CD4-positive, alpha-beta memory T cell (primary cell): ENCODE data around the gene CD33. TPM values are rescaled to one million over a fixed set of nuclear protein-coding genes. Genes with fewer than 3 reads are reported as not detected.

Experiments used
- CTCF ChIA-PET: fragments of 350-600 bp; sonication (Branson Sonifier 250); formaldehyde crosslinking; loops from one replicate; lab custom pipeline; 2021; ENCODE audit warnings: inconsistent platforms; ENCODE audit not compliant: partially characterized antibody; lab: Charles Lee
- POLR2A ChIA-PET: fragments of 350-600 bp; sonication (Branson Sonifier 250); formaldehyde crosslinking; loops from one replicate; lab custom pipeline; 2021; ENCODE audit not compliant: partially characterized antibody; lab: Charles Lee
- DNase-seq, 5 donors: peaks; one replicate each; pipeline versions ENCODE4 v3.0.0 to v3.0.0-alpha.2; 2020 to 2022; ENCODE audit warnings: mixed read lengths in 1 of 5
- H3K27ac ChIP-seq: one replicate; pipeline ENCODE4 v1.7.0; 2013; ENCODE audit warnings: low read depth, low read length
- H3K27me3 ChIP-seq: 2 replicates; pipeline ENCODE4 v1.7.0; 2013; ENCODE audit warnings: mild to moderate bottlenecking, low read length, moderate library complexity; ENCODE audit not compliant: insufficient read depth
- H3K36me3 ChIP-seq: 2 replicates; pipeline ENCODE4 v1.7.0; 2013; ENCODE audit warnings: mild to moderate bottlenecking, low read length, moderate library complexity; ENCODE audit not compliant: insufficient read depth
- H3K4me1 ChIP-seq: 2 replicates; pipeline ENCODE4 v1.7.0; 2013; ENCODE audit warnings: mild to moderate bottlenecking, low read length, moderate library complexity; ENCODE audit not compliant: insufficient read depth
- H3K4me3 ChIP-seq, 2 donors: one replicate each; pipeline ENCODE4 v1.7.0; 2013; ENCODE audit warnings: low read length in 2 of 2, mild to moderate bottlenecking in 1 of 2
- H3K9me3 ChIP-seq, 2 donors: one replicate each; pipeline ENCODE4 v1.7.0; 2013; ENCODE audit warnings: low read length in 2 of 2, control low read depth in 1 of 2; ENCODE audit not compliant: control insufficient read depth in 1 of 2
- H3K27ac Mint-ChIP-seq, 7 donors: one replicate each; pipeline ENCODE4 v1.8.0; 2020 to 2021; ENCODE audit warnings: mixed read lengths in 7 of 7, mild to moderate bottlenecking in 6 of 7, inconsistent platforms in 3 of 7, moderate library complexity in 3 of 7
- H3K27me3 Mint-ChIP-seq, 2 donors: one replicate each; pipeline ENCODE4 v1.8.0; 2020 to 2021; ENCODE audit warnings: mixed read lengths in 2 of 2
- H3K36me3 Mint-ChIP-seq, 2 donors: one replicate each; pipeline ENCODE4 v1.8.0; 2020 to 2021; ENCODE audit warnings: mixed read lengths in 2 of 2, inconsistent platforms in 1 of 2, mild to moderate bottlenecking in 1 of 2
- H3K4me1 Mint-ChIP-seq, 4 donors: one replicate each; pipeline ENCODE4 v1.8.0; 2020 to 2021; ENCODE audit warnings: mixed read lengths in 4 of 4, mild to moderate bottlenecking in 1 of 4
- H3K4me3 Mint-ChIP-seq, 8 donors: one replicate each; pipeline ENCODE4 v1.8.0; 2020 to 2021; ENCODE audit warnings: mixed read lengths in 8 of 8, mild to moderate bottlenecking in 7 of 8, moderate library complexity in 6 of 8, inconsistent platforms in 3 of 8
- H3K9me3 Mint-ChIP-seq, 8 donors: one replicate each; pipeline ENCODE4 v1.8.0; 2020 to 2021; ENCODE audit warnings: mixed read lengths in 8 of 8, mild to moderate bottlenecking in 5 of 8, inconsistent platforms in 3 of 8, moderate library complexity in 1 of 8
- intact Hi-C: fragments of 100-400 bp; cut with micrococcal nuclease; formaldehyde crosslinking; loops from one replicate; pipeline ENCODE4 v1.15.1; 2023
- polyA plus RNA-seq, 2 donors: library from polyadenylated mRNA; unstranded; fragments of 300-500 nt; fragmentation: Illumina TruSeq; gene quantifications; one replicate each; pipeline ENCODE4 v1.2.3, GENCODE V29; 2021
- total RNA-seq, 2 experiments: library from RNA; stranded (reverse); gene quantifications; one replicate each; pipeline ENCODE4 v1.2.3, GENCODE V29; 2021

The CD33 gene
- total and polyA plus RNA-seq, 4 experiments from 2014 or later, result 0.47 to 0.58 TPM; not detected in 2

GRCh38 chr19:51186323-51186722, 38.6 kb upstream of the CD33 start:
- ChIA-PET POLR2A (no interaction called here), CTCF (no interaction called here)
- Mint-ChIP-seq H3K27me3 (peaks cover 15% of the 10 kb centered on the region in 2 donors), H3K4me3 (no peak overlapping the region), H3K27ac (no peak overlapping the region), H3K4me1 (peaks cover 0 to 9% (median 3%) of the 10 kb centered on the region in 4 donors), H3K9me3 (no peaks in the 10 kb centered on the region), H3K36me3 (no peaks in the 10 kb centered on the region)
- no peak overlapping the region for H3K4me3 ChIP-seq
- no peak overlapping the region for H3K27ac ChIP-seq
- no peaks in the 10 kb centered on the region for H3K9me3 ChIP-seq
- no peaks in the 10 kb centered on the region for H3K27me3 ChIP-seq
- H3K36me3 ChIP-seq, result no peaks in the 10 kb centered on the region
- DNase-seq, result no peak
- intact Hi-C loops, result no loop called here
- H3K4me1 ChIP-seq, result no peaks in the 10 kb centered on the region

GRCh38 chr19:51187395-51188226, 37.3 kb upstream of the CD33 start:
- intact Hi-C loops, result no loop called here
- H3K36me3 ChIP-seq, result no peaks in the 10 kb centered on the region
- POLR2A ChIA-PET, result no interaction called here
- H3K4me1 ChIP-seq, result no peaks in the 10 kb centered on the region
- Mint-ChIP-seq H3K27ac (no peak overlapping the region), H3K9me3 (no peaks in the 10 kb centered on the region), H3K36me3 (no peaks in the 10 kb centered on the region), H3K27me3 (peaks cover 15% of the 10 kb centered on the region in 2 donors), H3K4me1 (peaks cover 0 to 5% (median 3%) of the 10 kb centered on the region in 4 donors), H3K4me3 (no peak overlapping the region)
- no peaks in the 10 kb centered on the region for H3K9me3 ChIP-seq
- DNase-seq, result no peak
- H3K4me3 ChIP-seq, result no peak overlapping the region
- H3K27me3 ChIP-seq, result no peaks in the 10 kb centered on the region
- CTCF ChIA-PET, result no interaction called here
- H3K27ac ChIP-seq, result no peak overlapping the region

GRCh38 chr19:51188227-51188559, 36.7 kb upstream of the CD33 start:
- Mint-ChIP-seq H3K36me3 (no peaks in the 10 kb centered on the region), H3K4me3 (no peak overlapping the region), H3K27me3 (peaks cover 15% of the 10 kb centered on the region in 2 donors), H3K4me1 (peaks cover 0 to 5% (median 3%) of the 10 kb centered on the region in 4 donors), H3K27ac (no peak overlapping the region), H3K9me3 (no peaks in the 10 kb centered on the region)
- H3K4me3 ChIP-seq, result no peak overlapping the region
- intact Hi-C loops, result no loop called here
- no peaks in the 10 kb centered on the region for H3K9me3 ChIP-seq
- H3K36me3 ChIP-seq, result no peaks in the 10 kb centered on the region
- CTCF ChIA-PET, result no interaction called here
- H3K27ac ChIP-seq, result no peak overlapping the region
- DNase-seq, result no peak
- H3K27me3 ChIP-seq, result no peaks in the 10 kb centered on the region
- POLR2A ChIA-PET, result no interaction called here
- H3K4me1 ChIP-seq, result no peaks in the 10 kb centered on the region

GRCh38 chr19:51192689-51193088, 32.2 kb upstream of the CD33 start:
- no peak overlapping the region for H3K27ac ChIP-seq
- H3K36me3 ChIP-seq, result no peaks in the 10 kb centered on the region
- H3K4me3 ChIP-seq, result no peak overlapping the region
- Mint-ChIP-seq H3K36me3 (no peaks in the 10 kb centered on the region), H3K4me3 (no peak overlapping the region), H3K27me3 (peaks cover 3 to 5% of the 10 kb centered on the region in 2 donors), H3K9me3 (no peaks in the 10 kb centered on the region), H3K4me1 (peaks cover 0 to 6% (median 0%) of the 10 kb centered on the region in 4 donors), H3K27ac (no peak overlapping the region)
- no peak for DNase-seq
- H3K4me1 ChIP-seq, result no peaks in the 10 kb centered on the region
- POLR2A ChIA-PET, result no interaction called here
- CTCF ChIA-PET, result no interaction called here
- H3K9me3 ChIP-seq, result no peaks in the 10 kb centered on the region
- intact Hi-C loops, result no loop called here
- H3K27me3 ChIP-seq, result no peaks in the 10 kb centered on the region

- no peak for DNase-seq
- Mint-ChIP-seq H3K27ac (peak overlapping the region in 1 of 7 donors; percentile 3), H3K27me3 (peaks cover 3 to 5% of the 10 kb centered on the region in 2 donors)
Measured at GRCh38 chr19:51194527-51195315, 30.2 kb upstream of the CD33 start.

GRCh38 chr19:51195316-51195586, 29.6 kb upstream of the CD33 start:
- Histone ChIP-seq H3K4me1 (no peaks in the 10 kb centered on the region), H3K27ac (no peak overlapping the region), H3K36me3 (no peaks in the 10 kb centered on the region), H3K27me3 (no peaks in the 10 kb centered on the region), H3K9me3 (no peaks in the 10 kb centered on the region), H3K4me3 (no peak overlapping the region)
- Mint-ChIP-seq H3K36me3 (no peaks in the 10 kb centered on the region), H3K4me1 (peaks cover 0 to 6% (median 0%) of the 10 kb centered on the region in 4 donors), H3K27me3 (peaks cover 4 to 6% of the 10 kb centered on the region in 2 donors), H3K4me3 (no peak overlapping the region), H3K27ac (no peak overlapping the region), H3K9me3 (no peaks in the 10 kb centered on the region)
- ChIA-PET CTCF (no interaction called here), POLR2A (no interaction called here)
- intact Hi-C loops, result no loop called here
- DNase-seq, result no peak

More at GRCh38 chr19:51194527-51195315, 30.2 kb upstream of the CD33 start:
- Histone ChIP-seq H3K36me3 (no peaks in the 10 kb centered on the region), H3K27ac (no peak overlapping the region), H3K27me3 (no peaks in the 10 kb centered on the region), H3K4me1 (no peaks in the 10 kb centered on the region), H3K9me3 (no peaks in the 10 kb centered on the region), H3K4me3 (no peak overlapping the region)
- Mint-ChIP-seq H3K9me3 (no peaks in the 10 kb centered on the region), H3K4me1 (peaks cover 0 to 6% (median 0%) of the 10 kb centered on the region in 4 donors), H3K36me3 (no peaks in the 10 kb centered on the region), H3K4me3 (peak overlapping the region in 1 of 8 donors; percentile 43)
- ChIA-PET POLR2A (no interaction called here), CTCF (interaction anchor here (0.6 kb wide), 1 partner anchor 142 kb away, joined by 3 read pairs; no protein-coding TSS in a partner anchor)
- intact Hi-C loops, result no loop called here

GRCh38 chr19:51195616-51196015, 29.3 kb upstream of the CD33 start:
- H3K27ac ChIP-seq, result no peak overlapping the region
- intact Hi-C loops, result no loop called here
- DNase-seq, result no peak
- H3K9me3 ChIP-seq, result no peaks in the 10 kb centered on the region
- POLR2A ChIA-PET, result no interaction called here
- H3K4me3 ChIP-seq, result no peak overlapping the region
- Mint-ChIP-seq H3K27ac (no peak overlapping the region), H3K4me3 (no peak overlapping the region), H3K9me3 (no peaks in the 10 kb centered on the region), H3K4me1 (peaks cover 0 to 6% (median 0%) of the 10 kb centered on the region in 4 donors), H3K36me3 (no peaks in the 10 kb centered on the region), H3K27me3 (peaks cover 8 to 9% of the 10 kb centered on the region in 2 donors)
- no peaks in the 10 kb centered on the region for H3K36me3 ChIP-seq
- CTCF ChIA-PET, result no interaction called here
- H3K4me1 ChIP-seq, result no peaks in the 10 kb centered on the region
- H3K27me3 ChIP-seq, result no peaks in the 10 kb centered on the region
